GM18870 (cell line): ENCODE results near the gene RTL1.

Source experiments
- ATAC-seq: cut with Tn5 transposase; IDR thresholded peaks from one replicate; pipeline ENCODE4 v1.9.1; 2021; ENCODE audit warnings: moderate library complexity; ENCODE audit not compliant: unreplicated experiment

RTL1 gene

GRCh38 chr14:100903672-100904185, at the start of gene RTL1:
Gene RTL1, minus strand, starts transcription at chr14:100903722. Its CDS starts 18,934 bp downstream, at chr14:100884788.
- no peak for ATAC-seq

GRCh38 chr14:100950024-100950423, 46.5 kb upstream of the RTL1 start:
- no peak for ATAC-seq

- ATAC-seq, result no peak
Observed at GRCh38 chr14:100944052-100944451, 40.5 kb upstream of the RTL1 start.

- no peak for ATAC-seq
Observed at GRCh38 chr14:100930270-100930669, 26.7 kb upstream of the RTL1 start.

GRCh38 chr14:100915560-100915959, 12.0 kb upstream of the RTL1 start:
- ATAC-seq, result no peak

GRCh38 chr14:100914597-100915021, 11.1 kb upstream of the RTL1 start:
- ATAC-seq, result no peak

GRCh38 chr14:100911665-100912316, 8.3 kb upstream of the RTL1 start:
- no peak for ATAC-seq

GRCh38 chr14:100910888-100911664, 7.6 kb upstream of the RTL1 start:
- ATAC-seq, result no peak

- ATAC-seq, result no peak
Observed at GRCh38 chr14:100909439-100909838, 5.9 kb upstream of the RTL1 start.

- ATAC-seq, result no peak
Observed at GRCh38 chr14:100907240-100907639, 3.7 kb upstream of the RTL1 start.

GRCh38 chr14:100906420-100906819, 2.9 kb upstream of the RTL1 start:
- no peak for ATAC-seq

- ATAC-seq, result no peak
Observed at GRCh38 chr14:100905166-100905565, 1.6 kb upstream of the RTL1 start.

- no peak for ATAC-seq
Observed at GRCh38 chr14:100904307-100905087, 975 bp upstream of the RTL1 start.

GRCh38 chr14:100903134-100903468, 421 bp downstream of the RTL1 start:
- ATAC-seq, result no peak

- ATAC-seq, result no peak
Observed at GRCh38 chr14:100902295-100903133, 1.0 kb downstream of the RTL1 start.

GRCh38 chr14:100901391-100902183, 1.9 kb downstream of the RTL1 start:
- ATAC-seq, result no peak

- ATAC-seq, result no peak
Observed at GRCh38 chr14:100900837-100901390, 2.6 kb downstream of the RTL1 start.

- ATAC-seq, result no peak
Observed at GRCh38 chr14:100899884-100900771, 3.4 kb downstream of the RTL1 start.
